Astrocyte (in vitro differentiated cells and primary cell): ENCODE data around the gene XPO1. TPM values are rescaled to one million over a fixed set of nuclear protein-coding genes. Genes with fewer than 3 reads are reported as not detected.

Experiments
- DNase-seq: peaks from one replicate; pipeline ENCODE4 v3.0.0-alpha.2; 2010; ENCODE audit warnings: low read depth
- FAIRE-seq: peaks from 2 replicates; lab custom pipeline; 2011; peaks lifted over from hg19 to GRCh38; lab: Jason Lieb, UNC
- H2AFZ ChIP-seq: 2 replicates; pipeline ENCODE4 v1.6.0; 2012; ENCODE audit warnings: low read depth, low read length, inconsistent platforms
- H3K27ac ChIP-seq: 2 replicates; pipeline ENCODE4 v1.5.1; 2011; ENCODE audit warnings: low read depth, low read length, inconsistent platforms
- H3K27me3 ChIP-seq: 2 replicates; pipeline ENCODE4 v1.6.0; 2011; ENCODE audit warnings: low read length, inconsistent platforms; ENCODE audit not compliant: insufficient read depth
- H3K36me3 ChIP-seq: 2 replicates; pipeline ENCODE4 v1.5.1; 2011; ENCODE audit warnings: low read length, inconsistent platforms; ENCODE audit not compliant: insufficient read depth
- H3K4me1 ChIP-seq: 2 replicates; pipeline ENCODE4 v1.5.1; 2011; ENCODE audit warnings: low read length, inconsistent platforms; ENCODE audit not compliant: insufficient read depth
- H3K4me2 ChIP-seq: 2 replicates; pipeline ENCODE4 v1.6.0; 2012; ENCODE audit warnings: low read length, inconsistent platforms
- H3K4me3 ChIP-seq: 2 replicates; pipeline ENCODE4 v1.5.1; 2011; ENCODE audit warnings: low read depth, mild to moderate bottlenecking, low read length, inconsistent platforms; ENCODE audit not compliant: insufficient read depth
- H3K79me2 ChIP-seq: 2 replicates; pipeline ENCODE4 v1.6.0; 2012; ENCODE audit warnings: mild to moderate bottlenecking, low read length, inconsistent platforms; ENCODE audit not compliant: insufficient read depth
- H3K9ac ChIP-seq: 2 replicates; pipeline ENCODE4 v1.6.0; 2012; ENCODE audit warnings: mild to moderate bottlenecking, low read length, inconsistent platforms
- H3K9me3 ChIP-seq: 2 replicates; pipeline ENCODE4 v1.5.1; 2012; ENCODE audit warnings: low read depth, mild to moderate bottlenecking, low read length, inconsistent platforms; ENCODE audit not compliant: insufficient read depth
- H4K20me1 ChIP-seq: 2 replicates; pipeline ENCODE4 v1.6.0; 2012; ENCODE audit warnings: low read length, inconsistent platforms; ENCODE audit not compliant: insufficient read depth
- H3K27ac Mint-ChIP-seq: one replicate; pipeline ENCODE4 v1.8.0; 2021; ENCODE audit warnings: mild to moderate bottlenecking, mixed read lengths; ENCODE audit not compliant: unreplicated experiment
- H3K27me3 Mint-ChIP-seq: one replicate; pipeline ENCODE4 v1.8.0; 2021; ENCODE audit warnings: low read depth, mixed read lengths; ENCODE audit not compliant: unreplicated experiment
- H3K36me3 Mint-ChIP-seq: one replicate; pipeline ENCODE4 v1.8.0; 2021; ENCODE audit warnings: low read depth, mixed read lengths; ENCODE audit not compliant: unreplicated experiment
- H3K4me1 Mint-ChIP-seq: one replicate; pipeline ENCODE4 v1.8.0; 2021; ENCODE audit warnings: low read depth, mixed read lengths; ENCODE audit not compliant: unreplicated experiment
- H3K4me3 Mint-ChIP-seq: one replicate; pipeline ENCODE4 v1.8.0; 2021; ENCODE audit warnings: mild to moderate bottlenecking, moderate library complexity, mixed read lengths; ENCODE audit not compliant: unreplicated experiment
- H3K9me3 Mint-ChIP-seq: one replicate; pipeline ENCODE4 v1.8.0; 2021; ENCODE audit warnings: mild to moderate bottlenecking, mixed read lengths; ENCODE audit not compliant: unreplicated experiment
- CTCF ChIP-seq: IDR thresholded peaks from 2 replicates; pipeline ENCODE4 v1.5.1; 2011; ENCODE audit warnings: low read depth, mild to moderate bottlenecking, inconsistent platforms, low read length, moderate library complexity; ENCODE audit not compliant: insufficient read depth
- EZH2 ChIP-seq: IDR thresholded peaks from 2 replicates; pipeline ENCODE4 v1.6.1; 2012; ENCODE audit warnings: mild to moderate bottlenecking, low read length, inconsistent platforms; ENCODE audit not compliant: insufficient read depth
- total RNA-seq: library from RNA; stranded (reverse); gene quantifications from 2 replicates; pipeline ENCODE4 v1.2.1, GENCODE V29; 2021

Gene XPO1
- total RNA-seq, 1 donor from 2014 or later: 128 TPM

- no peak overlapping the region for H3K9ac ChIP-seq
- peaks cover 7% of the 10 kb centered on the region for H3K36me3 Mint-ChIP-seq
- no peak overlapping the region for H3K4me2 ChIP-seq
- H3K36me3 ChIP-seq: no peaks in the 10 kb centered on the region
- no peaks in the 10 kb centered on the region for H3K27me3 Mint-ChIP-seq
- peaks cover 82% of the 10 kb centered on the region for H4K20me1 ChIP-seq
- TF ChIP-seq EZH2 (no peak), CTCF (no peak)
- DNase-seq (no peak), FAIRE-seq (no peak)
- H3K27ac ChIP-seq: no peak overlapping the region
- H3K4me1 Mint-ChIP-seq: peaks cover 7% of the 10 kb centered on the region
- no peaks in the 10 kb centered on the region for H3K4me1 ChIP-seq
- no peak overlapping the region for H3K4me3 ChIP-seq
- no peak overlapping the region for H2AFZ ChIP-seq
- peaks cover 99% of the 10 kb centered on the region for H3K79me2 ChIP-seq
- H3K27me3 ChIP-seq: no peaks in the 10 kb centered on the region
- H3K27ac Mint-ChIP-seq: no peak overlapping the region
- no peak overlapping the region for H3K4me3 Mint-ChIP-seq
- peaks cover 2% of the 10 kb centered on the region for H3K9me3 Mint-ChIP-seq
- no peaks in the 10 kb centered on the region for H3K9me3 ChIP-seq
Measured at GRCh38 chr2:61443342-61444041, 94.7 kb downstream of the XPO1 start.

DNA sequence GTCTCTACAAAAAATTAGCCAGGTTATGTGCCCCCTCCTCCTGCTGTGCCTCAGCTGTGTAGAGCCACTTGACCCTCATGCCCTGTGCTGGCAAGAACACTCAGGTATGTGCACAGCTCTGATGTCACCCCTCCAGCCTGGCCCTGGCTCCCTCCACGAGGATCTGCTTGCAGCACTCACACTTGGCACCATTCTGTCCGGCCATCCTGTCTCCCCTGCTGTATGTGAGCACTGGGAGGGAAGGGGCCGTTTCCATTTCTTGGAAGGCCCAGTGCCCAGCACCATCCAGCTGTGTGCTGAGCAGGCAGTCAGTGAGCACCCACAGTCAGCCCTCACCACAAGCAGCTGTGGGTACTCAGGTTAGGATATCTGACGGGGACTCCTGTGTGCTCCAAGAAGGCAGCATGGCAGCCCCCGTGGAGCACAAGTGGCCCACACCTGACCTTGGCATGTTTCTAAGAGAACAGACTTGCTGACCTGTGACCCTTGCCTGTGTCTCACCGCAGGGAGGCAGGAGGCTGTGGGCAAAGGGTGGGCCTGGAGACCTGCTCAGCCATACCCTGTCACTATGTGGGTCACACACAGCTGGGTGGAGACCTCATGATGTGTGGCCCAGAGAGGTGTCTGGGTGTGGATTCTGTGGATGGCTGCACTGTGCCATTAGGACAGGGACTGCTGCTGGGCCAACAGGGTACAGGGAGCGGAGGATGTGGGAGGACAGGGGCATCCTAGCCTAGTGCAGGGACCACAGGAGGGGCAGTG lies 98.7 kb downstream of the XPO1 start:
- Histone ChIP-seq H3K27me3 (no peaks in the 10 kb centered on the region), H3K79me2 (peaks cover 99% of the 10 kb centered on the region), H3K4me3 (no peak overlapping the region), H3K9me3 (no peaks in the 10 kb centered on the region), H3K4me2 (no peak overlapping the region), H4K20me1 (peaks cover 93% of the 10 kb centered on the region), H3K9ac (no peak overlapping the region), H3K4me1 (no peaks in the 10 kb centered on the region), H2AFZ (no peak overlapping the region), H3K36me3 (no peaks in the 10 kb centered on the region), H3K27ac (no peak overlapping the region)
- TF ChIP-seq EZH2: no peak
- no peak for TF ChIP-seq CTCF
- H3K36me3 Mint-ChIP-seq: peaks cover 5% of the 10 kb centered on the region
- H3K27me3 Mint-ChIP-seq: no peaks in the 10 kb centered on the region
- peaks cover 2% of the 10 kb centered on the region for H3K9me3 Mint-ChIP-seq
- H3K4me1 Mint-ChIP-seq: peaks cover 17% of the 10 kb centered on the region
- H3K4me3 Mint-ChIP-seq: no peak overlapping the region
- H3K27ac Mint-ChIP-seq: no peak overlapping the region
- DNase-seq: no peak
- no peak for FAIRE-seq

GRCh38 chr2:61438670-61439069 lies 99.5 kb downstream of the XPO1 start:
- Mint-ChIP-seq H3K27ac (no peak overlapping the region), H3K9me3 (peaks cover 2% of the 10 kb centered on the region), H3K36me3 (peaks cover 7% of the 10 kb centered on the region), H3K4me1 (peaks cover 23% of the 10 kb centered on the region), H3K27me3 (no peaks in the 10 kb centered on the region), H3K4me3 (no peak overlapping the region)
- H3K79me2 ChIP-seq: peaks cover 99% of the 10 kb centered on the region
- DNase-seq: no peak
- H3K27ac ChIP-seq: no peak overlapping the region
- H3K36me3 ChIP-seq: no peaks in the 10 kb centered on the region
- H2AFZ ChIP-seq: no peak overlapping the region
- TF ChIP-seq EZH2 (no peak), CTCF (no peak)
- H3K27me3 ChIP-seq: no peaks in the 10 kb centered on the region
- no peak overlapping the region for H3K4me3 ChIP-seq
- no peaks in the 10 kb centered on the region for H3K4me1 ChIP-seq
- peaks cover 94% of the 10 kb centered on the region for H4K20me1 ChIP-seq
- no peaks in the 10 kb centered on the region for H3K9me3 ChIP-seq
- H3K4me2 ChIP-seq: no peak overlapping the region
- H3K9ac ChIP-seq: no peak overlapping the region
- no peak for FAIRE-seq
